Measurements from ENCODE around the gene MEGF9. TPM values are rescaled to one million over a fixed set of nuclear protein-coding genes. Genes with fewer than 3 reads are reported as not detected.

Gene MEGF9
- total and polyA plus RNA-seq, 8 donors = 1.7 to 11.0 (median 5.0) TPM

- no peaks in the 10 kb centered on the region for H3K27me3 ChIP-seq
- intact Hi-C loops (cut with DNase I) = no loop called here
- no peak overlapping the region for H3K4me3 ChIP-seq
- ATAC-seq (no peak), FAIRE-seq (no peak), DNase-seq (no peak)
- peaks cover 0 to 24% (median 7%) of the 10 kb centered on the region in 3 donors for H3K36me3 ChIP-seq
- WGBS, 2 donors = 95 to 96% methylated on average over 1 of the region's 1 CpG
- H3K27ac ChIP-seq = no peak overlapping the region
- no peaks in the 10 kb centered on the region for H3K9me3 ChIP-seq
- no peak for TF ChIP-seq CTCF (IDR thresholded peaks at IDR 0.05)
- H3K4me1 ChIP-seq = peaks cover 8 to 11% (median 10%) of the 10 kb centered on the region in 3 donors
These were observed 141.8 kb downstream of the MEGF9 start for GRCh38 chr9:120572472-120572871.

DNA sequence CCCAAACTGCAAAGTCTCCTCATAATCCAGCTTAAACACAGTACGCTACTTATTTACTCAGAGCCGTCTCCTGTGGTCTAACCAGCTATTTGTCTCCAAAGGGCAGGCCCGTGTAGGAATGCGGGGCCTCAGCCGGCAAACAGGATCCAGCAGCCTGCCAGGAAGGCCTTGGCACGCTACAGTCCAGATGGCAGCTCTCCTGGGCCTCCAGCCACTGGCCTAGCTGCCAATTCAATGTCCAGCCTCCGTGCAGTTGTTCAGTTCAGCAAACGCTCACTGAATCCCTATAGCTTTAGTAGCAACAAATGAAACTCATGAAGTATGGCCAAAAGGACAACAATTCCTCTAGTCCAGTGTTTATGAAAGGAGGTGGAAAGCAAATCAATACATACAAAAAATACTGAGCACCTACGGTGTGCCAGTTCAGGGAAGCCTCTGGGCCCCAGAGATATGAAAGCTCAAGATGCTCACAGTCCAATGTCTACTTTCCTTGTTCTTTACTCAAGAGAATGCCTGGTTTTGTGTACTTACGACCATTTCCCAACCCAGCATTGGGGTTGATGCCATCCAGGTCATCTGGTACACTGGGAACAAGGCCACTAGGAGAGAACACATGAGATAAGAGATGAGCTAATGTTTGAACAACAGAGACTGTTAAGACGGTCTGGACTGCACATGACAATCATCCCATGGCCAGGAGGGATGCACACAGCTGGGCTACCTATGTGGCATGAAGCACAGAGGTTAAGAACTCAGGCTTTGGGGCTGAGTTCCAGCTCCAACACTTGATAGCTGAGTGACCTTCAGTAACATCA, 142.6 kb downstream of the MEGF9 start:
- peak; percentile 63 to 80 (median 68) for DNase-seq
- Histone ChIP-seq H3K4me3 (no peak overlapping the region), H3K36me3 (peaks cover 0 to 25% (median 7%) of the 10 kb centered on the region in 3 donors), H3K4me1 (peaks cover 8 to 11% (median 10%) of the 10 kb centered on the region in 3 donors), H3K9me3 (no peaks in the 10 kb centered on the region), H3K27me3 (no peaks in the 10 kb centered on the region), H3K27ac (peak overlapping the region in 3 of 4 donors; percentile 16 to 55 (median 49))
- TF ChIP-seq CTCF (IDR thresholded peaks at IDR 0.05) = no peak
- intact Hi-C loops (cut with DNase I) = no loop called here
- no peak for FAIRE-seq
- 21 to 31% methylated on average over 11 of the region's 11 CpGs for WGBS, 2 donors
- ATAC-seq = peak; percentile 84 to 98 (median 96)

DNA sequence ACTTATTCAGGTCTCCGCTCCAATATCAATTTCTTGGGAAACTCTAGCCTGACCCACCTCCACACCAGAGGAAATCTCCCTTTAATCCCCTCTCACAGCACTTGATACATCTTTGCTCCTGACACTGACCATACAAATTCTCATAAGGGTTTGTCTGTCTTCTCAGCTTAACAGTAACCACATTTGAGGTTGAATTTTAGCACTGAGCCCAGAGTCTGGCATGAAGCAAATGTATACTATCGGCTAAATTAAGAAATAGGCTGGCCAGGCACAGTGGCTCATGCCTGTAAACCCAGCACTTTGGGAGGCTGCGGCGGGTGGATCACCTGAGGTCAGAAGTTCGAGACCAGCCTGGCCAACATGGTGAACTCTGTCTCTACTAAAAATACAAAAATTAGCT, 144.0 kb downstream of the MEGF9 start:
- Histone ChIP-seq H3K27me3 (no peaks in the 10 kb centered on the region), H3K4me1 (peaks cover 8 to 11% (median 10%) of the 10 kb centered on the region in 3 donors), H3K36me3 (peaks cover 0 to 38% (median 7%) of the 10 kb centered on the region in 3 donors), H3K27ac (no peak overlapping the region), H3K4me3 (no peak overlapping the region), H3K9me3 (no peaks in the 10 kb centered on the region)
- DNase-seq (no peak), FAIRE-seq (no peak), ATAC-seq (no peak)
- intact Hi-C loops (cut with DNase I) = no loop called here
- TF ChIP-seq CTCF (IDR thresholded peaks at IDR 0.05) = no peak
- WGBS, 2 donors = 96 to 98% methylated on average over 5 of the region's 5 CpGs

DNA sequence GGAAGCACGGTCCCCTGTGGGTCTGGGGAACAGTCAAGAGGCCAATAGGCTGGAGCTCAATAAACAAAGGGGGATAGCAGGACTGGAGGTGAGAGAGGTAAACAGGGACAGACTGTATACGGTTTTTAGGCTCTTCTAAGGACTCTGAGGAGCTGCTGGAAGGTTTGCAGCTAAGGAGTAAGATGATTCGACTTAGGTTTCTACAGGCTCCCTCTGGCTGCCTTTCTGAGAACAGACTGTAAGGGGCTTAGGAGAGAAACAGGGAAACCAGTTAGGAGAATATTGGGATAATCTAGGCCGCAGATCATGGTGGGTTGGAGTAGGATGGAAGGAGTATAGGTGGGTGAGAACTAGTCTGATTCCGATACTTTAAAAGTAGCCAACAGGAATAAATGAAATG, 144.7 kb downstream of the MEGF9 start:
- peaks cover 8 to 11% (median 10%) of the 10 kb centered on the region in 3 donors for H3K4me1 ChIP-seq
- DNase-seq (no peak), FAIRE-seq (no peak), ATAC-seq (no peak)
- no peak overlapping the region for H3K27ac ChIP-seq
- H3K36me3 ChIP-seq = peaks cover 0 to 39% (median 7%) of the 10 kb centered on the region in 3 donors
- intact Hi-C loops (cut with DNase I) = no loop called here
- H3K27me3 ChIP-seq = no peaks in the 10 kb centered on the region
- TF ChIP-seq CTCF (IDR thresholded peaks at IDR 0.05) = no peak
- H3K4me3 ChIP-seq = no peak overlapping the region
- no peaks in the 10 kb centered on the region for H3K9me3 ChIP-seq
- WGBS, 2 donors = 87 to 90% methylated on average over 5 of the region's 5 CpGs

DNA sequence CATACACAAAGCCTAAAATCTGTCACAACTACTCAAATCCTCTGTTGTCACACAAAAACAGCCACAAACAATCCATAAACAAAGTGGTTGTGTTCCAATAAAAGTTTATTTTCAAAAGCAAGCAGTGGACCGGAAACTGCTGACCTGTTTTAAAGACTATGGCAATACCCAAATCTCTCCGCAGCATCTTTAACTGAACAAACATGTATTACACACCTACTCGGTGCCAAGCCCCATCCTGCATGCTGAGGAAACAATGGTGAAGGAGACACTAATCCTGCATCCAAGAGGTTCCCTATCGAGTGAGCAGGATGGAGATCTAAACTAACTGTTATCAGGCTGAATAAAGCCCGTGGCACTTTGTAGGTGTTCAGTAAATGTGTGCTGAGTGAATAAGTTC, 145.5 kb downstream of the MEGF9 start:
- FAIRE-seq (no peak), DNase-seq (no peak), ATAC-seq (no peak)
- WGBS, 2 donors = 92 to 94% methylated on average over 5 of the region's 5 CpGs
- H3K27ac ChIP-seq = no peak overlapping the region
- peaks cover 8 to 11% (median 10%) of the 10 kb centered on the region in 3 donors for H3K4me1 ChIP-seq
- H3K27me3 ChIP-seq = no peaks in the 10 kb centered on the region
- H3K36me3 ChIP-seq = peaks cover 0 to 39% (median 7%) of the 10 kb centered on the region in 3 donors
- H3K9me3 ChIP-seq = no peaks in the 10 kb centered on the region
- intact Hi-C loops (cut with DNase I) = no loop called here
- H3K4me3 ChIP-seq = no peak overlapping the region
- TF ChIP-seq CTCF (IDR thresholded peaks at IDR 0.05) = no peak

Data from pancreas (tissue), 10 donors.